Islet precursor cell (in vitro differentiated cells): ENCODE results near the gene PCDH8.
"Not testable (repeated sequence)": the region's sequence is repeated elsewhere in the genome, so short reads cannot be mapped to it uniquely, and the experiment has no call there.

Source experiments
- DNase-seq: peaks from one replicate; pipeline ENCODE4 v3.0.0-alpha.2; 2018

PCDH8 gene

GRCh38 chr13:52849291-52850071 lies 1.0 kb upstream of the PCDH8 start:
- DNase-seq, result no peak

GRCh38 chr13:52847682-52848432 lies 583 bp downstream of the PCDH8 start:
- DNase-seq, result no peak

- DNase-seq, result no peak
Measured at GRCh38 chr13:52847322-52847681, 1.1 kb downstream of the PCDH8 start.

GRCh38 chr13:52846567-52847321 lies 1.7 kb downstream of the PCDH8 start:
- peak; percentile 90 for DNase-seq

- DNase-seq, result peak; percentile 94
Measured at GRCh38 chr13:52845766-52846566, 2.5 kb downstream of the PCDH8 start.

- DNase-seq, result peak; percentile 82
Measured at GRCh38 chr13:52845334-52845761, 3.1 kb downstream of the PCDH8 start.

GRCh38 chr13:52844836-52845235 lies 3.6 kb downstream of the PCDH8 start:
- DNase-seq, result no peak

- DNase-seq, result no peak
Measured at GRCh38 chr13:52842441-52842840, 6.0 kb downstream of the PCDH8 start.

GRCh38 chr13:52840066-52840465 lies 8.4 kb downstream of the PCDH8 start:
- DNase-seq, result no peak

- no peak for DNase-seq
Measured at GRCh38 chr13:52838433-52839107, 9.9 kb downstream of the PCDH8 start.

- no peak for DNase-seq
Measured at GRCh38 chr13:52837850-52838249, 10.6 kb downstream of the PCDH8 start.

- DNase-seq, result no peak
Measured at GRCh38 chr13:52835071-52835839, 13.2 kb downstream of the PCDH8 start.

- no peak for DNase-seq
Measured at GRCh38 chr13:52833296-52833875, 15.1 kb downstream of the PCDH8 start.

- no peak for DNase-seq
Measured at GRCh38 chr13:52832313-52832712, 16.1 kb downstream of the PCDH8 start.

- DNase-seq, result no peak
Measured at GRCh38 chr13:52830946-52831345, 17.5 kb downstream of the PCDH8 start.

- DNase-seq, result no peak
Measured at GRCh38 chr13:52827839-52828238, 20.6 kb downstream of the PCDH8 start.

- not testable (repeated sequence) for DNase-seq
Measured at GRCh38 chr13:52817886-52818285, 30.6 kb downstream of the PCDH8 start.

- DNase-seq, result no peak
Measured at GRCh38 chr13:52815330-52815729, 33.1 kb downstream of the PCDH8 start.

- DNase-seq, result no peak
Measured at GRCh38 chr13:52812941-52813340, 35.5 kb downstream of the PCDH8 start.

- no peak for DNase-seq
Measured at GRCh38 chr13:52811841-52812240, 36.6 kb downstream of the PCDH8 start.

- DNase-seq, result no peak
Measured at GRCh38 chr13:52810526-52810925, 37.9 kb downstream of the PCDH8 start.
